Breast epithelium (tissue), 4 donors: ENCODE data around the gene ANKMY1. TPM values are rescaled to one million over a fixed set of nuclear protein-coding genes. Genes with fewer than 3 reads are reported as not detected.

Experiments
- DNase-seq, 2 donors: peaks; one replicate each; pipeline ENCODE4 v3.0.0-alpha.2; 2019; ENCODE audit warnings: low spot score in 2 of 2
- H3K27ac ChIP-seq, 2 donors: fragments of 200-600 bp; sonication (generic) in 1 of 2; one replicate each; pipeline ENCODE4 v1.5.1; 2016 to 2019; ENCODE audit warnings: mild to moderate bottlenecking in 1 of 2
- H3K27me3 ChIP-seq, 2 donors: fragments of 200-600 bp; sonication (generic) in 1 of 2; one replicate each; pipeline versions ENCODE4 v1.5.1 to v1.6.0; 2017 to 2019; ENCODE audit warnings: control low read depth in 1 of 2, mild to moderate bottlenecking in 1 of 2
- H3K36me3 ChIP-seq: fragments of 200-600 bp; one replicate; pipeline ENCODE4 v1.5.1; 2019
- H3K4me1 ChIP-seq, 2 donors: fragments of 200-600 bp; sonication (generic); one replicate each; pipeline ENCODE4 v1.5.1; 2016 to 2019; ENCODE audit warnings: control low read depth in 1 of 2
- H3K4me3 ChIP-seq, 3 donors: fragments of 200-600 bp; sonication (generic); 1 replicate in 2 of 3; 2 replicates in 1 of 3; pipeline ENCODE4 v1.5.1; 2016 to 2019; ENCODE audit warnings: mild to moderate bottlenecking in 3 of 3, moderate library complexity in 2 of 3
- H3K9me3 ChIP-seq, 2 donors: fragments of 200-600 bp; sonication (generic) in 1 of 2; one replicate each; pipeline ENCODE4 v1.5.1; 2016 to 2019; ENCODE audit warnings: control low read depth in 1 of 2
- POLR2A ChIP-seq: fragments of 450-650 bp; IDR thresholded peaks from one replicate; pipeline ENCODE4 v1.6.1; 2016; ENCODE audit warnings: antibody characterized with exemption, mild to moderate bottlenecking, moderate library complexity
- POLR2AphosphoS5 ChIP-seq, 3 donors: sonication (generic); formaldehyde crosslinking; IDR thresholded peaks; one replicate each; pipeline ENCODE4 v1.6.1; 2017; ENCODE audit warnings: antibody characterized with exemption in 3 of 3
- intact Hi-C: fragments of 100-400 bp; cut with DNase I; formaldehyde crosslinking; loops from one replicate; pipeline ENCODE4 v1.15.1; 2023; ENCODE audit warnings: low total_unique reads
- total RNA-seq, 3 donors: library from RNA; depleted of rRNA; stranded (reverse); fragments of >200 nt; gene quantifications; one replicate each; pipeline ENCODE4 v1.1.0, GENCODE V29; 2016
- TF ChIP-seq, protein P1 (sequence below), 3 donors: fragments of 450-650 bp; IDR thresholded peaks; one replicate each; pipeline ENCODE4 v1.5.1; 2016 to 2017; ENCODE audit warnings: antibody characterized with exemption in 3 of 3, mild to moderate bottlenecking in 3 of 3, moderate library complexity in 3 of 3

The ANKMY1 gene
- total RNA-seq, 3 donors from 2014 or later = 13.0 to 32.8 (median 19.0) TPM

DNA sequence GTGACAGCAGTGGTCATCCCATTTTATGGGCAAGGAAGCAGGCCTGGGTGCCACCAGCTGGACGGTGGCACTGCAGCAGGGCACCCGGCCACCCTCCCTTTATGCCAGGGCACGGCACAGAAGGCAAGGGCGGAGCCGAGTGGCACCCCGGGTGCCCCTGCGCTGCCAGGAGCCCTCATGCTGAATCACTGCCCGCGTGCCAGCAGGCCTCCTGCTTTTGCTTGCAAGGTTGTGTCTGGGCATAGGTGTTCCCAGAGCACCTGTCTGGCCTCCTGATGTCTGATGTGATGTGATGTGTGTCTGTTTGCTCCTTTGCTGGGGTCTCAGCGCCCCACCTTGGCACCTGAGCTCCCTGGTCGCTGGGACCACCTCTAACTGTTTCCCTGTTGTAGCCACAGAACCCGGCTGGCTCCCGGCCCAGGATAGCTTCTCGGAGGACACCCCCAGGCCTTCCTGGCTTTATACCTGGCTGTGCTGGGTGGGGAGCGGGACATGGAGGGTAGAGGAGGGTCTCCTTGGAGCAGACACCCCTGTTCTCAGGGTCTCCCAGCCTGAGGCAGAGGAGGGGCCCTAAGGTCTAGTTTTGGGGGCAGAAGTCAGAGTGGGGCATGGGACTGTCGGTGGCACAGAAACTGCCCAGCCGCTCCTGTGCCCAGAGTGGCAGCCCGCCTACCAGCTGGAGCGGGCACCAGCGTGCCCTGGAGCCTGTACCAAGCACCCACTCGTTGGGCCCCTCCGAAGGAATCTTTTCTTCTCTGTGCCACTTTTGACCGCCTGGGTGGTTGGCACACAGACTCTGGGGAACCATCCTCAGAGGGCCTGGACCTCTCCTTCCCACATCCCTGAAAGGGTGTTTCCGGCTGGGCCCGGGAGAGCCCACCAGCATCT, 118.7 kb downstream of the ANKMY1 start:
- Histone ChIP-seq H3K4me1 (peaks cover 13 to 16% of the 10 kb centered on the region in 2 donors), H3K27me3 (no peaks in the 10 kb centered on the region), H3K9me3 (no peaks in the 10 kb centered on the region), H3K27ac (no peak overlapping the region), H3K36me3 (no peaks in the 10 kb centered on the region), H3K4me3 (peak overlapping the region in 1 of 3 donors; percentile 90)
- DNase-seq = no peak
- TF ChIP-seq, protein P1, sequence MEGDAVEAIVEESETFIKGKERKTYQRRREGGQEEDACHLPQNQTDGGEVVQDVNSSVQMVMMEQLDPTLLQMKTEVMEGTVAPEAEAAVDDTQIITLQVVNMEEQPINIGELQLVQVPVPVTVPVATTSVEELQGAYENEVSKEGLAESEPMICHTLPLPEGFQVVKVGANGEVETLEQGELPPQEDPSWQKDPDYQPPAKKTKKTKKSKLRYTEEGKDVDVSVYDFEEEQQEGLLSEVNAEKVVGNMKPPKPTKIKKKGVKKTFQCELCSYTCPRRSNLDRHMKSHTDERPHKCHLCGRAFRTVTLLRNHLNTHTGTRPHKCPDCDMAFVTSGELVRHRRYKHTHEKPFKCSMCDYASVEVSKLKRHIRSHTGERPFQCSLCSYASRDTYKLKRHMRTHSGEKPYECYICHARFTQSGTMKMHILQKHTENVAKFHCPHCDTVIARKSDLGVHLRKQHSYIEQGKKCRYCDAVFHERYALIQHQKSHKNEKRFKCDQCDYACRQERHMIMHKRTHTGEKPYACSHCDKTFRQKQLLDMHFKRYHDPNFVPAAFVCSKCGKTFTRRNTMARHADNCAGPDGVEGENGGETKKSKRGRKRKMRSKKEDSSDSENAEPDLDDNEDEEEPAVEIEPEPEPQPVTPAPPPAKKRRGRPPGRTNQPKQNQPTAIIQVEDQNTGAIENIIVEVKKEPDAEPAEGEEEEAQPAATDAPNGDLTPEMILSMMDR (IDR thresholded peaks at IDR 0.05) = no peak
- TF ChIP-seq POLR2AphosphoS5 (IDR thresholded peaks at IDR 0.05) (no peak), POLR2A (no peak)
- intact Hi-C loops = loop anchor here (5.0 kb wide), 1 partner anchor 207 kb away; no protein-coding TSS in a partner anchor

DNA sequence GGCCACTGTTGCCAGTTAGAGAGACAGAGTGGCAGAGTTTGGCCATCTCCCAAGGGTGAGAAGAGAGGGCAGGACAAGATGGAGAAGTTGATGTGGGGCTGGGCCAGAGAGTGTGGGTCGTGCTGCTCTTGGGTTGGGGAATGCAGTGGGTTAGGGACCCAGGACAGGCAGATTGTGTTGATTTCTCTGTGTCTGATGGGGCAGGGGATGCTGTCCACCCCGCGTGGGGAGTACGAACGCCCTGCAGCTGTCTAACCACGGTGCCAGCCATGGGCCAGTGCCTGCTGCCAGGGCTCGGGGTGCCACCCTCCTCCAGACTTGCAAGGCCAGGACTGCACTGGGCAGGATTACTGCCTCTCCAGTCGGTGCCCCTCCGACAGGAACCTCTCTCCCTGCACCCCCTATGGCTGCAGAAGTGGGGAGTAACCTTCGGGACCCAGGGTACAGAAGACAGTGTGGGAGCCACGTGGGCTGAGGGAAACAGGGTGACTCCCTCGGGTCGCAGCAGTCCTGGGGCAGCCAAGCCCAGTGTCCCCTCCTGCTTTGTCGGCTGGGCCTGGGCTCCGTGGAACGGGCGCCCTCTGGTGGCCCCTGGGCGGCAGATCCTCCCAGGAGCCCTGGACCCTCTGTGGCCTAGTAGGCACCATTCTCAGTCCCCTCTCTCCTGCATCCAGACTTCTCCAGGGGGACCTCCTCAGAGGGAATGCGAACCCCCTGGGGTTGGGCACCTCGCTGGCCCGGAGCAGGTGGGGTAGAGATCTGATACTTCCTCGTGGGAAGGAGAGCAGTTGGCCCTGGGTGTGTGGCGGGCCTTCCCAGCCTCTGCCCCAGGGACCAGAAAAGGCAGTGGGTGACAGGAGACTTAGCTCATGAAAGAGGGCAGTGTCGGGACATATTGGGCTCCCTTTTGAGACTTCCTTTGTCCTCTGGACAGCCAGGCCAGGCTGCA, 119.7 kb downstream of the ANKMY1 start:
- Histone ChIP-seq H3K4me1 (peaks cover 13 to 16% of the 10 kb centered on the region in 2 donors), H3K4me3 (peak overlapping the region in 1 of 3 donors; percentile 90), H3K9me3 (no peaks in the 10 kb centered on the region), H3K36me3 (no peaks in the 10 kb centered on the region), H3K27me3 (no peaks in the 10 kb centered on the region), H3K27ac (no peak overlapping the region)
- TF ChIP-seq POLR2AphosphoS5 (IDR thresholded peaks at IDR 0.05) (no peak), POLR2A (no peak)
- TF ChIP-seq, protein P1 (IDR thresholded peaks at IDR 0.05) = peak; percentile 54 to 90 (median 81)
- intact Hi-C loops = loop anchor here (5.0 kb wide), 1 partner anchor 206 kb away; no protein-coding TSS in a partner anchor
- no peak for DNase-seq

DNA sequence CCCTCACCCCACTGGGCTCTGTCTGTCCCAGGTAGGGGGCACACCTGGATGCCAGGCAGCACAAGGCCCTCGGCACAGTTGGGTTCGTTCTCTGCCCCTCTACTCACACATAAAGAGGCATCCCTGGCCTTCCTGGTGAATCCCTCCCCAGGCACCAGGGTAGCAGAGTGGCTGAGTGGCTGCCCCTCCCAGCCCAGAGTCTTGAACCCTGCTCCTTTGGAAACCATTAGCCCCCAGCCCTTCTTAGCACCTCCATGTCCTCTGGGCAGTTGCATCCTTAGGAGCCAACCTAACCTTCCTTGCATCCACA, 120.3 kb downstream of the ANKMY1 start:
- TF ChIP-seq POLR2AphosphoS5 (IDR thresholded peaks at IDR 0.05) = no peak
- TF ChIP-seq, protein P1 (IDR thresholded peaks at IDR 0.05) = no peak
- no peak for TF ChIP-seq POLR2A
- no peaks in the 10 kb centered on the region for H3K27me3 ChIP-seq
- peak overlapping the region; percentile 67 to 90 (median 73) for H3K4me3 ChIP-seq
- DNase-seq = no peak
- H3K9me3 ChIP-seq = no peaks in the 10 kb centered on the region
- peaks cover 13 to 16% of the 10 kb centered on the region in 2 donors for H3K4me1 ChIP-seq
- intact Hi-C loops = loop anchor here (5.0 kb wide), 1 partner anchor 205 kb away; no protein-coding TSS in a partner anchor
- H3K27ac ChIP-seq = no peak overlapping the region
- no peaks in the 10 kb centered on the region for H3K36me3 ChIP-seq

DNA sequence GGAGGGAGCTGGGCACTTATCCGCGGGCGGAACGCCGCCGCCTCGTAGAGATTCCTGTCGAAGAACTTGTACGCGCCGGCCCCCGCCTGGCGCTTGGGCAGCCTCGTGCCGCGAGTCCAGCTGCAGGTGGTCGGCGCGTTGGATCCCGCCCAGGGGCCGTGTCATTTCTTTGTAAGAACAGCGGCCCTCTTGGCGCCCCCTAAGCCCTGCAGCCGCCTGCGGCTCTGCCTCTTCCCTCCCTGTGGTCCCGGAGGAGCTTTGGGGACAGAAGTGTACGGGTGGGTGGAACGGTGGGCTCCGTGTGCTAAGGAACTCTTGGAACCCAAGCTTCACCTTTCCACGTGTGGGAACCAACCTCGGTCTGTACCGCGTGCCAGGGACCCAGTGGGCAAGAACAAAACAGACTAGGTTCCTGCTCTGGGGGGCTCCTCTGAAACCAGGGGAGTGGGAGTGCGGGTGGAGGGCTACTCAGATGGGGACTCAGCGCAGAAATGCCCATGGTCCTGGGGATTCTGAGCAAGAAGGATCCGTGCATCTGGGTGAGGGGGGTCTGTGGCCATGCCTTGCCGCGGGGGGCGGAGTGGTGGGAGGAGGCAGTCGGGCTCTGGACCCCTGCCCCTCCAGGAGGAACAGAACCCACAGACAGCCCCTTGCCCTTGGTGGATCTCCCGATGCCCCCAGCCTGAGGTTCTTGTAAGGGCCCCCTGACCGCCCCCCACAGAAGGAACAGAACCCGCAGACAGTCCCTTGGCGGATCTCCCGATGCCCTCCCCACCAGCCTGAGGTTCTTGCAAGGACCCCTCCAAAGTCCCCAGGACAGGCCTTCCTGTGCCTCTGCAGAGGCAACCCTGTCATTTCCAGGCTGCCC, 120.9 kb downstream of the ANKMY1 start:
- Histone ChIP-seq H3K4me1 (peaks cover 13 to 16% of the 10 kb centered on the region in 2 donors), H3K9me3 (no peaks in the 10 kb centered on the region), H3K27ac (no peak overlapping the region), H3K36me3 (no peaks in the 10 kb centered on the region), H3K4me3 (peak overlapping the region; percentile 67 to 90 (median 73)), H3K27me3 (no peaks in the 10 kb centered on the region)
- DNase-seq = no peak
- TF ChIP-seq, protein P1 (IDR thresholded peaks at IDR 0.05) = no peak
- TF ChIP-seq POLR2A (no peak), POLR2AphosphoS5 (IDR thresholded peaks at IDR 0.05) (no peak)
- intact Hi-C loops = loop anchor here (5.0 kb wide), 1 partner anchor 205 kb away; no protein-coding TSS in a partner anchor
